Loucy (cell line): ENCODE measurements around the gene PYGB.

ENCODE experiments used
- EZH2phosphoT487 ChIP-seq: fragments of 200-600 bp; IDR thresholded peaks from 2 replicates; pipeline ENCODE4 v1.6.1; 2018; ENCODE audit warnings: antibody characterized with exemption, mild to moderate bottlenecking, moderate library complexity, borderline replicate concordance
- TF ChIP-seq, protein P1 (sequence below): fragments of 200-600 bp; sonication (generic); conservative IDR thresholded peaks from 2 replicates; pipeline ENCODE4 v1.5.1; 2014; ENCODE audit warnings: mild to moderate bottlenecking, antibody characterized with exemption, low read length

DNA sequence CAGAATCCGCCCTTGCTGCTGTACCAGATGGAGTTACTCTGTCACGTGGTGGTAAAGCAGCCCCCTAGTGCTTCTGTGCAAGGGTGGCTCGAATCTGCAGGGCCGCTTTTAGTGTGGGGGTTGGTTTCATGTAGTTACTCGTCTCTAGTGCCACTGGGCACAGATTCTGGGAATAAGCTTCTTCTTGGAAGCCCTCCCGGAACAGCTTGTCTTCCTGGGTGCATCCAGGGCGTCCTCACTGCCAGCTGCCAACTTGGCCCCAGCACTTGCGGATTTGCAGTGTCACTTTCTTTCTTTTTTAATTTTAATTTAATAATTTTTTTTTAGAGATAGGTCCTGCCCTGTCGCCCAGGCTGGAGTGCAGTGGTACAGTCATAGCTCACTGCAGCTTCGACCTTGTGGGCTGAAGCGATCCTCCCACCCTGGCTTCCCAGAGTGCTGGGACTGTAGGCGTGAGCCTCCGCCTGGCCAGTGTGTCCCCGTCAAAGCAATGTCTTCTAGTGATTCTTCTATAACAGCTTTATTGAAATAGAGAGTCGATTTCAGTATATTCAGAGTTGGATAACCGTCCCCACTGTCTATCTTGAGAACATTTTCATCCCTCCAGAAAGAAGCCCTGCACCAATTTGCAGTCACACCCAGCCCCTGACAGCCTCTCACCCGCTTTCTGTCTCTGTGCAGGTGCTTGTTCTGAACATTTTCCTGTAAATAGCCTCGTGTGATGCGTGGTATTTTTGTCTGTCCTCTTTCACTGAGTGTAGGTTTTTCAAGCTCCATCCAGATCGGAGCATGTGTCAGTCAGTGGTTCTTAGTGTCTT, 25.9 kb downstream of the PYGB start:
- TF ChIP-seq, protein P1, sequence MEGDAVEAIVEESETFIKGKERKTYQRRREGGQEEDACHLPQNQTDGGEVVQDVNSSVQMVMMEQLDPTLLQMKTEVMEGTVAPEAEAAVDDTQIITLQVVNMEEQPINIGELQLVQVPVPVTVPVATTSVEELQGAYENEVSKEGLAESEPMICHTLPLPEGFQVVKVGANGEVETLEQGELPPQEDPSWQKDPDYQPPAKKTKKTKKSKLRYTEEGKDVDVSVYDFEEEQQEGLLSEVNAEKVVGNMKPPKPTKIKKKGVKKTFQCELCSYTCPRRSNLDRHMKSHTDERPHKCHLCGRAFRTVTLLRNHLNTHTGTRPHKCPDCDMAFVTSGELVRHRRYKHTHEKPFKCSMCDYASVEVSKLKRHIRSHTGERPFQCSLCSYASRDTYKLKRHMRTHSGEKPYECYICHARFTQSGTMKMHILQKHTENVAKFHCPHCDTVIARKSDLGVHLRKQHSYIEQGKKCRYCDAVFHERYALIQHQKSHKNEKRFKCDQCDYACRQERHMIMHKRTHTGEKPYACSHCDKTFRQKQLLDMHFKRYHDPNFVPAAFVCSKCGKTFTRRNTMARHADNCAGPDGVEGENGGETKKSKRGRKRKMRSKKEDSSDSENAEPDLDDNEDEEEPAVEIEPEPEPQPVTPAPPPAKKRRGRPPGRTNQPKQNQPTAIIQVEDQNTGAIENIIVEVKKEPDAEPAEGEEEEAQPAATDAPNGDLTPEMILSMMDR, result no peak
- no peak for TF ChIP-seq EZH2phosphoT487
